Transverse colon (tissue), 4 donors: ENCODE results near the gene SERPINB5. TPM values are rescaled to one million over a fixed set of nuclear protein-coding genes. Genes with fewer than 3 reads are reported as not detected.

ENCODE experiments used
- DNase-seq: peaks from one replicate; pipeline ENCODE4 v3.0.0-alpha.2; 2019
- H3K27ac ChIP-seq, 4 donors: fragments of 200-600 bp; sonication (generic); 2 replicates each; pipeline ENCODE4 v1.5.1; 2016 to 2018; ENCODE audit warnings: inconsistent platforms in 4 of 4
- H3K27me3 ChIP-seq: fragments of 200-600 bp; sonication (generic); 2 replicates; pipeline ENCODE4 v1.5.1; 2017; ENCODE audit warnings: inconsistent platforms
- H3K36me3 ChIP-seq, 4 donors: fragments of 200-600 bp; sonication (generic); 2 replicates each; pipeline ENCODE4 v1.5.1; 2017 to 2019; ENCODE audit warnings: inconsistent platforms in 4 of 4
- H3K4me1 ChIP-seq, 4 donors: fragments of 200-600 bp; sonication (generic); 2 replicates each; pipeline ENCODE4 v1.5.1; 2017 to 2020; ENCODE audit warnings: inconsistent platforms in 4 of 4
- H3K4me3 ChIP-seq, 4 donors: fragments of 200-600 bp; sonication (generic); 1 replicate in 1 of 4; 2 replicates in 3 of 4; pipeline versions ENCODE4 v1.5.1 to v1.6.1; 2017 to 2019; ENCODE audit warnings: inconsistent platforms in 4 of 4
- H3K9me3 ChIP-seq, 2 donors: fragments of 200-600 bp; sonication (generic); 2 replicates each; pipeline ENCODE4 v1.5.1; 2017 to 2019; ENCODE audit warnings: inconsistent platforms in 2 of 2
- EP300 ChIP-seq: sonication (generic); formaldehyde crosslinking; IDR thresholded peaks from one replicate; pipeline ENCODE4 v1.6.1; 2017; ENCODE audit warnings: antibody characterized with exemption, low read depth
- POLR2A ChIP-seq: fragments of 450-650 bp; IDR thresholded peaks from one replicate; pipeline ENCODE4 v1.6.1; 2016; ENCODE audit warnings: antibody characterized with exemption, mild to moderate bottlenecking, moderate library complexity
- POLR2AphosphoS5 ChIP-seq, 3 donors: sonication (generic); formaldehyde crosslinking; IDR thresholded peaks; one replicate each; pipeline ENCODE4 v1.6.1; 2016; ENCODE audit warnings: antibody characterized with exemption in 3 of 3
- WGBS, 2 donors: methylation state at CpG; one replicate each; pipeline ENCODE4 v1.1.5; 2018; ENCODE audit warnings: low coverage in 1 of 2; 5-methylcytosine and 5-hydroxymethylcytosine counted together
- in situ Hi-C, 4 donors: fragments of 200-750 bp; cut with MboI; loops; one replicate each; pipeline versions ENCODE4 v1.15.0 to v1.15.1; 2017; ENCODE audit warnings: low sequenced_read_pairs in 3 of 4, low pct_ligation_motif_present in 1 of 4, low pct_unique_long_range_greater_than_20kb in 1 of 4
- intact Hi-C: fragments of 100-400 bp; cut with DNase I; formaldehyde crosslinking; loops from one replicate; pipeline ENCODE4 v1.15.1; 2023; ENCODE audit warnings: low total_unique reads
- total RNA-seq, 4 donors: library from RNA; depleted of rRNA; stranded (reverse); fragments of >200 nt; gene quantifications; one replicate each; pipeline ENCODE4 v1.1.0, GENCODE V29; 2016
- TF ChIP-seq, protein P1 (sequence below), 5 experiments: fragments of 200-600 bp in 3 of 5; fragments of 450-650 bp in 2 of 5; sonication (generic) in 3 of 5; IDR thresholded peaks; 1 replicate in 2 of 5; 2 replicates in 3 of 5; pipeline ENCODE4 v1.5.1; 2016 to 2017; ENCODE audit warnings: antibody characterized with exemption in 5 of 5, inconsistent platforms in 3 of 5, mild to moderate bottlenecking in 2 of 5, moderate library complexity in 1 of 5

The SERPINB5 gene
- total RNA-seq, 4 donors from 2014 or later: 0.79 to 3.6 (median 1.2) TPM

DNA sequence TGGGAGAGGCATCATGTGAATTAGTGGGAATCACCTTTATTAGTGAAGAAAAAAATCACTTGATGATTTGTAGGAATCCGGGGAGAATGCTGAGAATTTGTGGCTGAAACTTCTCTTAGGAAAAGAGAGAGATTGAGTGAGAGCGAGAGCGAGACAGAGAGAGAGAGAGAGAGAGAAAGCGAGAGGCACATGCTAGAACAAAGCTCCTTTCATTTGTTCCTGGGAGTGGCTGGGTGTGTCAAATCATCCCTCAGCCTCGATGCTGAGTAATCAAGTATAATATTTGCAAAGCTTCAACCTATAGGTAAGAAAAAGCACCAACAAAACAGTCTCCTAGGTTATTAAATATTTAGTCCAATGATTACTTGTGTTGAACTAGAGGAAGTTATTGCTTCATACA is 4.4 kb upstream of the SERPINB5 start:
- H3K36me3 ChIP-seq: no peaks in the 10 kb centered on the region
- DNase-seq: peak; percentile 48
- no peaks in the 10 kb centered on the region for H3K27me3 ChIP-seq
- no peak overlapping the region for H3K4me3 ChIP-seq
- H3K27ac ChIP-seq: peak overlapping the region in 3 of 4 donors; percentile 41 to 57 (median 49)
- WGBS, 2 donors: 50 to 68% methylated on average over 5 of the region's 5 CpGs
- intact Hi-C loops: no loop called here
- no peaks in the 10 kb centered on the region for H3K9me3 ChIP-seq
- in situ Hi-C loops: no loop called here
- H3K4me1 ChIP-seq: peaks cover 0 to 12% (median 4%) of the 10 kb centered on the region in 4 donors
- TF ChIP-seq POLR2A (no peak), POLR2AphosphoS5 (IDR thresholded peaks at IDR 0.05) (no peak), EP300 (no peak)
- TF ChIP-seq, protein P1, sequence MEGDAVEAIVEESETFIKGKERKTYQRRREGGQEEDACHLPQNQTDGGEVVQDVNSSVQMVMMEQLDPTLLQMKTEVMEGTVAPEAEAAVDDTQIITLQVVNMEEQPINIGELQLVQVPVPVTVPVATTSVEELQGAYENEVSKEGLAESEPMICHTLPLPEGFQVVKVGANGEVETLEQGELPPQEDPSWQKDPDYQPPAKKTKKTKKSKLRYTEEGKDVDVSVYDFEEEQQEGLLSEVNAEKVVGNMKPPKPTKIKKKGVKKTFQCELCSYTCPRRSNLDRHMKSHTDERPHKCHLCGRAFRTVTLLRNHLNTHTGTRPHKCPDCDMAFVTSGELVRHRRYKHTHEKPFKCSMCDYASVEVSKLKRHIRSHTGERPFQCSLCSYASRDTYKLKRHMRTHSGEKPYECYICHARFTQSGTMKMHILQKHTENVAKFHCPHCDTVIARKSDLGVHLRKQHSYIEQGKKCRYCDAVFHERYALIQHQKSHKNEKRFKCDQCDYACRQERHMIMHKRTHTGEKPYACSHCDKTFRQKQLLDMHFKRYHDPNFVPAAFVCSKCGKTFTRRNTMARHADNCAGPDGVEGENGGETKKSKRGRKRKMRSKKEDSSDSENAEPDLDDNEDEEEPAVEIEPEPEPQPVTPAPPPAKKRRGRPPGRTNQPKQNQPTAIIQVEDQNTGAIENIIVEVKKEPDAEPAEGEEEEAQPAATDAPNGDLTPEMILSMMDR (IDR thresholded peaks at IDR 0.05): no peak

DNA sequence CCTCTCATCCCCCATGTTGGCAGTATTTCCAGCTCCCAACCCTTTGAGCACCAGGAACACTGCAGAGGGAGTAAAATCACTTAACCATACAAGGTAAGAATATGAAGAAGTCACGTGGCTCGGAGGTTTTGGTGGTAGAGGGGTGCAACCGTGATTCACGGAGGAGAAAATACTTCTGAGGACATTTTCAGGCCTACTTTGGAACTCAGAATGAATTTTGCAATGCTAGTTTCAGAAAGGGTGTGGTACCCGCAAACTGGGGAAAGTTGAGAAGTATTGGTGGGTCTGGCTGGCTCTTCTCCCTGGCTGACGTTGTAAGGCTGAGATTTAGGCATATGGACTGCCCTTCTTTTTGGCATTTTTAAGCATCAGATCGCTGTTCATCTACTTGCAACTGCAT is 442 bp downstream of the SERPINB5 start:
- no peaks in the 10 kb centered on the region for H3K36me3 ChIP-seq
- DNase-seq: no peak
- H3K27me3 ChIP-seq: no peaks in the 10 kb centered on the region
- peaks cover 0 to 10% (median 4%) of the 10 kb centered on the region in 4 donors for H3K4me1 ChIP-seq
- in situ Hi-C loops: no loop called here
- TF ChIP-seq POLR2A (no peak), POLR2AphosphoS5 (IDR thresholded peaks at IDR 0.05) (no peak), EP300 (no peak)
- TF ChIP-seq, protein P1 (IDR thresholded peaks at IDR 0.05): no peak
- H3K27ac ChIP-seq: no peak overlapping the region
- intact Hi-C loops: no loop called here
- H3K9me3 ChIP-seq: no peaks in the 10 kb centered on the region
- H3K4me3 ChIP-seq: no peak overlapping the region
- 80 to 83% methylated on average over 7 of the region's 7 CpGs for WGBS, 2 donors

DNA sequence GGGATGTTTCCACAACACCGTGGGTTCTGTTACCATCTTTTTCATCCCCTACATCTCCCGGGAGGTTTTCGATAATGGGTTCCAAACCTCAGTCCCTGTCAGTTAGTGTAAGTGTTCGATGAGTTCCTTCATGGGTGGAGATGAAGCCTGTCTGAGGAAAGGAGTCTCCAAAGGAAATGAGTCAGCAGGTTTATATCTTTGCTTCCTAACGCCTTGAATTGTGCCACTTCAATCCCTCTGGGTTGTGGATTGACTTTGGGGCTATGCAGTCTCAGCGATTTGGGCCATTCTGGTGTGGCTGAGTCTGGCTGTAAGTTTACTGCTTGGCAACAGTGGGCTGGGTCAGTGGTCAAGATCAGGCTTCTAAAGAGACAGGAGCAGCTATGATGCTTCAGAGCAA is 1.2 kb downstream of the SERPINB5 start:
- WGBS, 2 donors: 84 to 89% methylated on average over 3 to 6 of the region's 6 CpGs
- Histone ChIP-seq H3K36me3 (no peaks in the 10 kb centered on the region), H3K4me3 (no peak overlapping the region), H3K27ac (no peak overlapping the region), H3K9me3 (no peaks in the 10 kb centered on the region), H3K4me1 (peaks cover 0 to 8% (median 2%) of the 10 kb centered on the region in 4 donors), H3K27me3 (no peaks in the 10 kb centered on the region)
- DNase-seq: no peak
- in situ Hi-C loops (no loop called here), intact Hi-C loops (no loop called here)
- TF ChIP-seq POLR2A (no peak), EP300 (no peak), POLR2AphosphoS5 (IDR thresholded peaks at IDR 0.05) (no peak)
- TF ChIP-seq, protein P1 (IDR thresholded peaks at IDR 0.05): no peak

DNA sequence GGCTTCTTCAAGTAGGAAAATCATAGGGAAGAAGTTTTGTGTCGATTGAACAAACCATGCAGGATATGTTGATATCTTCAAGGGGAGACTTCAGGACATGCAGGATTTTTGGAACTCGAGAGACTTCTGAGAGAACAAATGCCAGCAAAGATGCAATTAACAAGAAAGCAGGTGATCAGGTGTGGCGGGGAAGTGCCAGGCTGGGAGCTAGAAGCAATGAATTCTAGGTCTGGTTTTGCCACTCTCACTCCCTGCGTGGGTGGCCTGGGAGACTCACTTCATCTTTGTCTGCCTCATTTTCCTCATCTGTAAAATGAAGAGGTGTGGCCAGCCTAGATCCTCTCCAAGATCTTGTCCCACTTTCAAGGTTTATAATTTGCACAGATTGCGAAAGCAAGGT is 3.1 kb downstream of the SERPINB5 start:
- TF ChIP-seq POLR2A: no peak
- TF ChIP-seq EP300: no peak
- no peak for TF ChIP-seq POLR2AphosphoS5 (IDR thresholded peaks at IDR 0.05)
- TF ChIP-seq, protein P1 (IDR thresholded peaks at IDR 0.05): no peak
- H3K27me3 ChIP-seq: no peaks in the 10 kb centered on the region
- no peak overlapping the region for H3K27ac ChIP-seq
- no peak for DNase-seq
- intact Hi-C loops (no loop called here), in situ Hi-C loops (no loop called here)
- no peaks in the 10 kb centered on the region for H3K36me3 ChIP-seq
- no peaks in the 10 kb centered on the region for H3K9me3 ChIP-seq
- H3K4me1 ChIP-seq: peaks cover 0 to 8% (median 2%) of the 10 kb centered on the region in 4 donors
- 67 to 86% methylated on average over 5 of the region's 5 CpGs for WGBS, 2 donors
- H3K4me3 ChIP-seq: no peak overlapping the region
